GM04504 (cell line): ENCODE results near the gene ZMIZ1.

Experiments
- DNase-seq: peaks from one replicate; pipeline ENCODE4 v3.0.0-alpha.2; 2012; ENCODE audit warnings: low read depth

The ZMIZ1 gene

DNA sequence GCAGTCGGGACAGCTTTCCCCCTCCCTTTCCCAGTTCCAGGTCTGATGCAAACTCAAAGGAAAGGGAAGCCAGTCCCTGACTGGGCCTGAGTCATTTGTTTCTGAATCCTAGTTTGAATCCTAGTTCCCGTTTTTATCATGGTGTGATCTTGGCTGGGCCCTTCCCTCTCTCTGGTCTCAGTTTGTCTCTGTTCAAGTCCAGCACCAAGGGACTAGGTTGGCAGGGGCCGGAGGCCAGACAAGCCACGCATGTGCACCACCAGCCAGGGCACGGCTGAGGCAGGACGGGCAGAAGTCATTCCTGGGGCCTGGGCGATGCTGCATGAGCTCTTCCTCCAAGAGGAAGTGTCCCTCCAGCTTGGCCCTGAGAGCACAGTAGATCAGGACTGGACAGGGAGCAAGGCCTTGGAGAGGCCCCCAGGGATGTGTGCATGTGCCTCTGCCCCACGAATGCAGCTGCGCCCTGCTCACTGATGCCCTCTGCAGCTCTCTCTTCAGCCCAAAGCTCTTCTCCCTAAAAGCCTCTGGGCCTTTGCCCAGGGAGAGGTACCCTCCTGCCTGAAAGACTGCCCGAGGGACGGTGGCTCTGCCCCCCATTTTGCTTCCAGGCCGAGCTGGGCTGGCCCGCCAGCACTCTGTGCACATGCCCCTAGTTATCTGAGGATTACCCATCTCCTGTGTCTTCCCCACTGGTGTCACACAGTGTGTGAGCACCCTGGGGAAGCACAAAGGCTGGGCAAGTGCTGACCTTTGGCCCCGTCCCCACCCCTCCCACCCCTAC, 86.7 kb downstream of the ZMIZ1 start:
- no peak for DNase-seq

DNA sequence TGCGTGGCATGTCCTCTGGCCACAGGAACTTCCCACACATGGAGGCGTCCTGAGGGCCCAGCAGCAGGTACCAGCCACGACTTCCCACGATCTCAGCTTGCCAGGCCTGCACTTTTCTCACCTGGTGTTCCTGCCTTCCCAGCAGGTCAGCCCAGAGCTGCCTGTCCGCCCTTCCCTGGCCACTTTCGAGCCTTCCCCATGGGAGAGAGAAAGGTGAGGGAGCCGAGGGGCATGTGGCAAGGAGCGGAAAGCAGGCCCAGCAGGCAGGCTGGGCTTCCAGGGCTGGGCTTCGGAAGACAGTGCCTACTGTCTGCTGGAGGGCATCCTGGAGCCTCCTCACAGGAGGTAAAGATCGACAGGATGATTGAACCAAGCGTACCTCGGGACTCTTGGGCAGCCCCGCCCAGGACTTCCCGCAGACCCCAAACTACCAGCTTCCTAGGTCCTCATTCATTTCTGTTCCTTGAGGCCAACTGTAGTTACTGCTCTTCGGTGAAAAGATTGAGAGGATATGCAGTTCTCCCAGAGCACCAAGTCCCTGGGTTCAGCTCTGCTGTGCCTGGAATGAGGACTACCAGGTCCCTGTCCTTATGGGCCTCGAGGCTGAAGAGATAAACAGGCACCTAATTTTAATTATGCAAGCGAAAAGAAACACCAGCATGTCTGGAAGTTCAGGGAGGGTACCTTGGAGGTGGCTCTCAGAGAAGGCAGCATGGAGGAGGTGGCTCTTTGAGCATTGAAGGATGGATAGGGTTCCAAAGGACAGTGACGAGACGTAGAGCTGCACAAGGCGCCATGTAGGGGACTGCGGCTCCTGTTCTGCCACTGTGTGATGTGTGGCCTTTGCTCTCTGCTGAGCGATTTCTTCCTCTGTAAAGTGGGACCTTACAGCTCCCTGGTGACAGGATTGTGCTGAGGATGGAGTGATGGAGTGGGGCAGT, 87.8 kb downstream of the ZMIZ1 start:
- DNase-seq = no peak

DNA sequence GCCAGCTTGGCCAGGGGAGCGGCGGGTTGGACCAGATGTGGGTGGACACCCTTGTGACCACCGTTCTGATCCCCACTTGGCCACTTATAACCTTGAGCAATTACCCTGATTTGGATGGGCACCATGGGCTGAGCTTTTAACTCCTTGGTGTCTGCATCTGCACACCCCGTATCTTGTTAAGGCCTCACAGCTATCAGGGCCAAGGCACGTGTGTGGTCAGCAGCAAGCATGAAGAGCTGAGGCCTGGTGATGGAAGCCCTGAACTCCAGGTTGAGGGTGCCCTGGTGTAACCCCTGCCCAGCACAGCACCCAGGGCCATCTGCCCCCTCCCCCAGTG, 89.2 kb downstream of the ZMIZ1 start:
- DNase-seq = no peak

DNA sequence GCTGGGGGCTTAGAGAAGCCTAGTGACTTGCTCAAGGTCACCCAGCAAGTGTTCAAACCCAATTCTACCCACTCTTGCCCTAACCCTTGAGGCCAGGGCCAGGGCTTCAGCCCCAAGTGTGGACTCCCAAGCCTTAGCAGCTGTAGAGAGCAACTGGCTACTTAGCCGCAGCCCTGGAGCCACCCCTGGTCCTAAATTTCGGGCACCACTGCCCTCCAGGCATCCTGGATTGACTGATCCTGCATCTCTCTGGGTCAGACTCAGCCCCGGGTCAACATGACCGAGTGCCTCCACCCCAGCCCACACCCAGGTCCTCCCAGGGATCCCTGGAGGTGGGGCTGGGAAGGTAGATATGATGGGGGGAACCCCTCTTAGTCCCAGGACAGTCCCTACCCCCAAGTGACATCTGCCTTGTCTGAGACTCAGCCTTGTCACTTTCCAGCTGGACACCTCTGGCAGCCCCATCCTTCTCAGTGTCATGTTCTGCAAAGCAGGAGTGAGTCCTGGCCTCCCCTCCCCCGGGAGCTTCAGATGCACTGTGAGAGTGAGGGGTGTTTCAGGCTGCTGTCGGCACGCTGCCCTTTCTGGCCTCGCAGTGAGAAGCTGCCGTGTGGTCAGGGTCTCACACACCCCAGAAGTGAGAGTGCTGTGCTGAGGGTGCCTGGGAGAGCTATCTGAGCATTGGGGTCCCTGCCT, 89.8 kb downstream of the ZMIZ1 start:
- no peak for DNase-seq

DNA sequence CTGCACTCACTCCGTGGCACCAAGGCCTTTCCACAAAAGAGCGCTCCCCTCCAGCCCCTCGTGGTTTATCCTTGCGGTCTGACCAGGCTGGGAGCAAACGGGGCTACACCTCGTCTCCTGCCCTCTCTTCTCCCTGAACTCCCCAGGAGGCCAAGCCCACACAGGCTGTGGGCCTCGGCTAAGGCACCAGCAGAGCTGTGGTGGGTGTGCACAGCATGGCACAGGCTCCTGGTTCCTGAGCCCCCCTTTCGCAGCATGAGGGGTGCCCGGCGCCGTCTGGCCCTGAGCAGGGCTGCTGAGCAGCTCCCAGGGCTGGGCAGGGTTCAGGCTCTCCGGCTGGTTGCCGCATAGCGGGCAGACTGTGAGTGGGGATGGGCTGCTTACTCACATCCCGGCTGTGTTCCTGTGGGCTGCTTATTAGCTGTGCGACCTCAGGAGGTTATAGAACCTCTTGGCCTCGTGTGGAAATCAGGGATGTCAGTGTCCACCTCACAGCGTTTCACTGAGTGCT, 90.4 kb downstream of the ZMIZ1 start:
- DNase-seq = peak; percentile 70

DNA sequence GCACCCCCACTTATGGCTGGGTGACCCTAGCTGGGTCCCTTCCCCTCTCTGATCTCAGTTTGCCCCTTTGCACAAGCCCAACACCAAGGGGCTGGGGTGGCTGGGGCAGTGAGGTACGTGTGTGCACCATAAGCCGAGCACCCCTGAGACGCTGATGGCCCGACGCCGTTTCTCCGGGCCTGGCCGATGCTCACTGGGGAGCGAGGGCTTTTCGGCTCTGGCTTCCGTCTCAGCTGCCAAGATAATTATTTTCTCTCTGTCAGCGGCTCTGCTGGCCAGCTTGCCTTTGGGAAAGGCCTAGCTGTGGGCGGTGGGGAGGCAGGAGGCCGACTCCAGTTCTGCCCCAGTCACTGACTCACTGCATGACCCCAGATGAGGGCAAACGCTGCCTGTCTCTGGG, 91.0 kb downstream of the ZMIZ1 start:
- peak; percentile 59 for DNase-seq

DNA sequence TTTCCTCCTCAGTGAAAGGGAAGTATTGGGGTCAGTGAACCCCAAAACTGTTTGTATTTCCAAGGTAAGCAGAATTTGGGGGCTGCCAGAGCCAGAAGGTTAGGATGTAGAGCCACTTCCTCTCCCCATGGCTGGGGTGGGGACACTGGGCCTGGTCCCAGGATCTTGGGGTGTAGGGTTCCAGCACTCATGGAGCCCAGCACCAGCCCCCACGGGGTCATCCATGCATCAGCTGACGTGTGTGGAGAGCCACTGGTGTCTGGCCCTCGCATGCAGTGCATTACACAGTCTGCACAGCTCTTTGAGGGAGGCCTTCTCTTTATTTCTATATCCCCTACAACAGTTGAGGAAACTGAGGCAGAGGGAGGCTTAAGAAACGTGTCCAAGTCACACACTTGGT, 91.4 kb downstream of the ZMIZ1 start:
- no peak for DNase-seq

DNA sequence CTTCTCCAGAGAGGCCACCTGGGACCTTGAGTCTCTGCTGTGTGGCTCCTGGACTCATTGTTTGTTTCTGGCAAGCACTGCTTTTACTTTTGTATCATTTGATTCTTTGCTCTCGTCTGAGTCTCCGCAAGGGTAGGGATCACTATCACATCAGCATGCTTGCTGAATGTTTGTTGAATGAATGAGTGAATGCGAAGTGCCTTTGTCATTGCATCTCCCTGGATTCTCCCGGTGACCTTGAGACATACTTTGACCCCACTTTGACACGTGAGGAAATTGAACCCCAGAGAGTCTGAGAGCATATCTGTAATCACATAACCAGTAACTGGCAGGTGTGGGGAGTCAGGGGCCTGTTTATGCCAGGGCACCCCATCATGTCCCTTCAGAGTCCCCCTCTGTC, 92.8 kb downstream of the ZMIZ1 start:
- DNase-seq = no peak

DNA sequence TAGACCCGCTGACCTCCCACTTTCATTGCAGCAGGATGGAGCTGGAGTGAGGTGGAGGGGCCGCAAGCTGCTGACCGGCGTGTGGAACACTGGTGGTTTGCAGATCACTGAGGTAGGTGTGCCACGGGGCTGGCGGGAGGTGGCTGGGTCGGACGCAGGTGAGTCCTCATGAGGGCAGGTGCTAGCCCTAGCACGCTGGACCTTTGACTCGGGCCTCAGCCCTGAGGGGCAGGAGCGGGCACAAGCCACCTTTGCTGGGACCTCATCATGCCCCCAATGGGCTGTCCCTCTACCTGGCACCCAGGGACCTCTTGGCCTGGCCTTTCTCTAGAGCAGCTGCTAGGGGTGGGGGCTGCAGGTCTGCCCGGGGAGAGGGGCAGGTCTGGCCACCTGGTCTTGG, 93.3 kb downstream of the ZMIZ1 start:
- no peak for DNase-seq

DNA sequence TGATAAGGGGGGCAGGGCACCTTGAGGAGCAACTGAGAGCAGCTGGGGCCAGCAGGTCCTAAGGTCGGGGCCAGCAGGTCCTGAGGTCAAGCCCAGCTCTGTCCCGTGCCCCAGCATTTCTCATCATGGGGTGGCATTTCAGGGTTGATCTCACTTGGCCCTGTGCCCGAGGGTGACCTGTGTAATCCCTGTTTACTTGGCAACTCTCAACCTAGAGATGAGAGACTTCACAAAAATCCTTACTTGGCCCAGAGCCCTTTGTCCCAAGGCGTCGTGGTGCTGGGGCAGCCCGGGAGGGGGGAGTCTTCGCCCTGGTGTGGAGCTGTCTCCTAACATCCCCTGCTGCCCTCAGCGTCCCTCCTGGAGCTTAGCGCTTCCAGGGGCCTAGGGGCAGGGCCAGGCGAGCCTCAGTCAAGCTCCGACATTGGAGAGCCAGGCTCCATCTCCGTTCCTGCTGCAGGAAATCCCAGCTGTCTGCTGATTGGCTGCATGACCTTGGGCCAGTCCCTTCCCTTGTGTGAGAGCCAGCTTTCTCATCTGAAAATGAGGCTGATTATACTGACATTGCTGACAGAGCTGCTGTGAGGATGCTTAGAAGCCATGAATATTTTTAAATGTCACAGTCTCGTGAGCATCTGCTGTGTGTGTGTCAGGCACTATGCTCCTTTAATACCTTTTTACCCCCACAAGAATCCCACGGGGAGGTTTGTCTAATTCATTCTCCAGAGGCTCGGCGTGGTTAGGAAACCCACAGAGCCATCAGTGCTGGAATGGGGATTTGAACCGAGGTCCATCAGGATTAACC, 94.3 kb downstream of the ZMIZ1 start:
- DNase-seq = peak; percentile 71

DNA sequence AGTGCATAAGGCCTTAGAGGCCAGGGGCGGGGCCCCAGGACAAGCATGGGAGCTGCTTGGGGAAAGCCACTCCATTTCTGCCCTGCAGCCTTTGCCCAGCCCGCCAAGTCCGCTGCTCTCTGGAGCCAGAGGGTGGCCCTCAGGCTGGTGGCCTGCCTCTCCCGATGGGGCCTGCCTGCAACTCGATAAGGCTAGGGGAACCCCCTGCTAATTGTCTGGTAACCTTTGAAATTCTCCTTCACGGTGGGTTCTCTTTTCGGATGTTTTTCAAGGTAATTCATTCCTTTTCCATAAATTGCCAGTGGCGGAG, 94.9 kb downstream of the ZMIZ1 start:
- no peak for DNase-seq

DNA sequence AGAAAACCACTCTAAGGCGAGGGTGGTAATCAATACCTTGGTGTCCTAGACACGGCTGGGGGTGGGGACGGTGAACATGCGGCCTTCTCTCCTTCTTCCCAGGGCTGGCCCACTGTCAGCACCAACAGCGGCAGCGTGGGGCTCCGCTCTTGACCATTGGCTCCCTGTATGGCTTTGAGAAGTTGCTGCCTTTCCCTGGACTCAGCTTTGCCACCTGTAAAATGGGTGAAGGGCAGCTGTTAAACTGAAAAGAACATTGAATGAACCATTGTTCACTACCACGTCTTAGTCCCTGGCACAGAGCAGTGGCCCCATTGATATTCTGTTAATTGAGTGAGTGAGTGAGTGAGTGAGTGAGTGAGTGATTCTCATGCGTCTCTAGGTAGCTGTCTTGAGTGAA, 95.3 kb downstream of the ZMIZ1 start:
- no peak for DNase-seq

DNA sequence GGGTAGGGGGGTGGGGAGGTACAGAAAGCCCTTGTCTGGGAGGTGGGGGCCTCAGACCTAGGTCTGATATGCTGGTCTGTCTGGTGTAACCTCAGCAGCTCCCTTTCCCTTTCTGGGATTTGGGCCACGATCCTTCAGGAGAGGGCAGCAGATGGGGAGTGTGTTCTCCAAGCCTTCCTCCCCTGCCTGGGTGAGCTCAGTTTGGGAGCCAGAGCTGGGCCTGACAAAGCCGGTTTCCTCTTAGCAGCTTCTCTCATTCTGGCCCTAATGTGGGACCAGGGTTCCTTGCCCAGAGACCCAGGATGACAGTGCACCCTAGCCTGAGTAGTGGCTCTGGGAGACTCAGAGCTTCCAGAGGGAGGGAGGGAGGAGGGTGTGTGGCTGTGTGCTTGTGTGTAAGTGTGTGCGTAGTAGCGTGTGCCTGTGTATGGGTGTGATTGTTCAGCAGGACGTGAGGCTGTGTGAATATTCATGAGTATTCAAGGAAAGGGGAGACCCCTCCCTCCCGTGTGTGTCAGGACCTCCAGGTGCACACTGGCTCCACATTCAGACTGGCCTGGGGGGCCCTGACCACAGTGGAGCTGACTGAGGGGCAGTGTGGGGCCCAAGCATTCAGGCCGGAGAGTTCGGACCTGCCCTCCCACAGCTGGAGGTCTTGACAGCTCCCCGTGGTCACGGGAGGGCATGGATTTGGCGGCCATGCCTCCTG, 96.5 kb downstream of the ZMIZ1 start:
- DNase-seq = no peak

DNA sequence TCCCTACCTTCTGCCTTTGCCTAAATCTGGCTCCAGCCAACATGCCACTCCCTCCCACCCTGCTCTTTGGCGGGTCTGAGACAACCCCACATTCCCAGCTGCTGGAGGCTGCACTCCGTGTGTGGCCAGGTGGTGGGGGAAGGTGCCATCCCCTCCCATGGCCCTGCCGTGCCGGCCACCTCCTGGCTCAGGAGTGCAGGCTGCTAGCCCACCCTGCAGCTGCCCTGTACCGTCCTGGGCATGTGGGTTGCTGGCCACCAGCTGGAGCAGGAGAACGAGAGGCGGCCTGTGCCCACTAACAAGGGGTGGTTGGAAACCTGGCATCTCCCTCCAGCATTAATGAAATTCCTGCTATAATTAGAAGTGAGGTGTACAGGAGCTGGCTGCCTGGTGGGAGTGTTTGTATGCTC, 97.6 kb downstream of the ZMIZ1 start:
- no peak for DNase-seq

DNA sequence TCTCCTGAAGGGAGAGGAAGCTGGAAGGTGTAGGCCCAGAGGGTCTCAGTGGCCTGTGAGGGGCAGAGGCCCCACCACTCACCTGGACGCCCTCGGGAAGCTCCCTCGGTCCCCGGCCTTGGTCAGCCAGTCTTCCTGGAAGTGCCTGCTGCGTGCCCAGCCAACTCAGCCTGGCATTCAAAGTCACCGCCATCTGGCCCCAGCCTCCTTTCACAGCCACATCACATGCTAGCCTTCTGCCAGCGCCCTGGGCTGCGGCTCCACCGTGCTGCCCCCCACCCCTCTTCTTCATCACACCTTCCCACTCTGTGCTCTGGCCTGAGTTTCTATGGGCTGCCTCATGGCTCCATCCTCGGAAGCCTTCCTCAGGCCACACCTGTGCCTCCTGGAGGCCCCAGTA, 98.0 kb downstream of the ZMIZ1 start:
- DNase-seq = no peak

DNA sequence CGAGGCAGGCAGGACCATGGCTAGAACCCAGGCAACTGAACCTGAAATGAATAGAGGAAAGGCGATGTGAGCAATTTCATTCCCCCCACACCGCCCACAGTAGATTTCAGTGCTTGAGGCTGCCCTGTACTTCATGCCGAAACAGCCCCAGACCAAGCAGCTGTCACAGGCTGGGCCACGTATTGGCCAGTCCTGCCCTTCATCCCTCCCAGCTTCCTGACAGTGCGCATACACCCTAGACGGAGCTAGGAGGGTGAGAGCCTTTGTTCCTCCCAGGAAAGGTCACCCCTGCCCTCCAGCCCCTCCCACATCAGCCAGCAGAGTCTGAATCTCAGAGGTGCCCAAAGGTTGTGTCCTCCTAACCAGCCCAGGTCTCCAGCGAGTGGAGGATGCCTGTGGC, 98.8 kb downstream of the ZMIZ1 start:
- DNase-seq = no peak

DNA sequence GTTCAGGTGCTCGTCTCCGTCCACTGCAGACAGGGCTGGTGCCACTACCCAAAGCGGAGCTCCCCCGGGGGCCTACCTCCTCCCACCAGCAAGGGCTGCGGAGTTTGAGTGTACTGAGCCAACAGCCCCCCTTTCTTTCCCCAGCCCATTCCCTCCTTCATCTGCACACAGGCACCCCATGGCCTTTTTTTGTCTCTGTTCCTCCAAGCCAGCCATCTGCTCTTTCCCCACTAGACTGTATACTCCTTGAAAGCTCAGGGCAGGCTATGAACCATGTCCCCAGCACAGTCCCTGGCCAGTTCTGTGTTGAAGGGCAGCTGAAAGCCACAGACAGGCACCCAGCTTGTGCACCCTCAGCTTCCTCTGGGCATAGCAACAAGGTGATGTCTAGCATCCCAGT, 99.4 kb downstream of the ZMIZ1 start:
- DNase-seq = no peak

DNA sequence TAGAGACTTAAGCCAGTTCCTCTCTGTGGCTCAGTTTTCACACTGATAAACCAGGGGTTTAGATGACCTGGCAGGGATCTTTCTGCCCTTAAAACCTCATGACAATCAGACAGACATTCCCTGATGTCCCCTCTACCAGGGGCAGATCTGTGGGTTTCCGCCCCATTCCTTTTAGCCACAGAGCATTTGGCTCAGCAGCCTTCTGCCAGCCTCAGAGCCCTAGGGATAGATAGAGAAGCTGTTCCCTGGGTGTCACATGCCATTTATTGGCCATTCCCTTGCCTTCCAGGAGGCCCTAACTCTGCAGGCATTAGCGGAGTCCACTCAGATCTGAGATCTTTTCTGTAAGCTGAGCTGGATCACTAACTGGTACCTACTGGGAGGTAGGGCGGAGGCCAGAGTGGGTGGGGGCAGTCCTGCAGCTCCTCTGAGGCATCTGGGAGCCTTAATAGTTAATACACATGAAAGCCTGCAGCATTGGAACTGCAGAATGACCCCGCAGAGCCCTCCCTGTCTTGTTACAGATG, 101.5 kb downstream of the ZMIZ1 start:
- no peak for DNase-seq

DNA sequence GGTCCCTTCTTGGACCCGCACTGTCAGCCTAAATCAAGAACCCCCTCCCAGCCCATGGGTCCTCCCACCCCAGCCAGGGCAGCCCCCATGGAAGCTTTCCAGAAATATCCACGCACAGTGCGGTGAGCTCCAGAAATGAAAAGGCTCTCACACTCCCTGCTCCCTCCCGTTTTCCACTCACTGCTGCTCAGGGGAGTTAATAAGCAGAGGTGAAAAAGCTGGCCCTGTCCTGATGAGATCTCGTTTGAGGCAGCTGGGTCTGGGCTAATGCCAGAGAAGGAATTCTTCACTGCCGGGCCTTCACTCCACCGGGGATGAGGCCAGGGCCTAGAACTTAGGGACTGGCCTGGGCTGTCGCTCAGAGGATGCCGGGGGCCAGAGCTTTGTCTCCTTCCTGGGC, 102.2 kb downstream of the ZMIZ1 start:
- DNase-seq = no peak

DNA sequence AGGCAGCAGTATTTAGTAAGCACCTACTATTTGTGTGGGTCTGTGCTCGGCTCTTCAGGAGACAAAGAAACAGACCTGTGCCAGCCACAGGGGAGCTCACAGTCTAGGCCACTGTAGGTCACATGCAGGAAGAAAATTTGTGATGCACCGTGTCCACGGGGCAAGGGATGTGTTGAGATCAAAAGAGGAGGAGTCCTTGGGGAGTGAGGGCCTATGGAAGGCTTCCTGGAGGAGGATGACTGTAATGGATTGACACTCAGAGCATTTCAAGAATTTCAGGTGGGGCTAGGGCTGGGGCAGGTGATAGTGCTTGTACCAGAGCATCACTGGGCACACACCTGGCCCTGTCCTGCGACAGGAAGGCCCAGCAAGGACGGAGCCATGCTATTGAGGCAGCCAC, 102.7 kb downstream of the ZMIZ1 start:
- DNase-seq = no peak

DNA sequence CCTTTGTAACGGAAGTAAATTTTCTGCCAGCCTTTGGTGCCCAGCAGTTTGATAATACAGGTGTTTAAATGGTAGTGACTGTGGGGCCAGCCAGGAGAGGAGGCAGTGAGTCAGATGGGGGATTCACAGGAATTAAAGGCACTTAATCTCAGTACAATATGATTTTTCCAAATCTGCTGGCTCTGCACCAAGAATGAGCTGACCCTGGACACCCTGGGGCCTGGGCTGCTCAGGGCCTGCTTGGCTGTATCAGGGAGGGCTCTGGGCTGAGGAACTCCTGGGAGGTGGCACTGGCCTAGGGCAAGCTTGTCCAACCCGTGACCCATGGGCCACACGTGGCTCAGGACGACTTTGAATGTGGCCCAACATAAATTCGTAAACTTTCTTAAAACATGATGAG, 104.1 kb downstream of the ZMIZ1 start:
- DNase-seq = no peak
